B cell (primary cell): ENCODE results near the gene RCOR3. TPM values are rescaled to one million over a fixed set of nuclear protein-coding genes. Genes with fewer than 3 reads are reported as not detected.

Source experiments
- ATAC-seq: fragments of 200-7000 bp; cut with Tn5 transposase; one replicate; pipeline ENCODE4 v1.10.0; 2021; ENCODE audit warnings: low read depth, mild to moderate bottlenecking, moderate number of reproducible peaks, moderate library complexity
- CTCF ChIA-PET: fragments of 350-600 bp; sonication (Branson Sonifier 250); formaldehyde crosslinking; loops from one replicate; lab custom pipeline; 2021; ENCODE audit warnings: antibody characterized with exemption, inconsistent platforms; lab: Charles Lee
- POLR2A ChIA-PET: fragments of 350-600 bp; sonication (Branson Sonifier 250); formaldehyde crosslinking; loops from one replicate; lab custom pipeline; 2021; ENCODE audit warnings: antibody characterized with exemption; lab: Charles Lee
- DNase-seq: peaks from one replicate; pipeline ENCODE4 v3.0.0; 2013
- H2AFZ ChIP-seq: 2 replicates; pipeline ENCODE4 v1.6.1; 2012; ENCODE audit warnings: mild to moderate bottlenecking, low read depth, low read length; ENCODE audit not compliant: insufficient read depth, poor library complexity, severe bottlenecking
- H3K27ac ChIP-seq, 2 donors: 1 replicate in 1 of 2; 2 replicates in 1 of 2; pipeline ENCODE4 v1.5.1; 2012 to 2013; ENCODE audit warnings: low read length in 2 of 2, mild to moderate bottlenecking in 2 of 2, moderate library complexity in 1 of 2
- H3K27me3 ChIP-seq, 4 experiments: fragments of 200-600 bp in 1 of 4; sonication (generic) in 1 of 4; replicated peaks in 1 of 4; 1 replicate in 2 of 4; 2 replicates in 2 of 4; pipeline versions ENCODE4 v1.6.1 to v1.7.0; 2013 to 2016; ENCODE audit warnings: low read length in 3 of 4, mild to moderate bottlenecking in 2 of 4, mixed read lengths in 1 of 4, moderate library complexity in 1 of 4; ENCODE audit not compliant: insufficient read depth in 4 of 4, control insufficient read depth in 3 of 4; ENCODE audit errors: control extremely low read depth in 1 of 4
- H3K36me3 ChIP-seq, 2 experiments: replicated peaks in 1 of 2; 1 replicate in 1 of 2; 2 replicates in 1 of 2; pipeline versions ENCODE4 v1.6.1 to v1.7.1; 2013; ENCODE audit warnings: low read length in 1 of 2; ENCODE audit not compliant: insufficient read depth in 2 of 2, control insufficient read depth in 1 of 2; ENCODE audit errors: control extremely low read depth in 1 of 2, extremely low read depth in 1 of 2
- H3K4me1 ChIP-seq, 2 donors: fragments of 200-600 bp in 1 of 2; sonication (generic) in 1 of 2; 1 replicate in 1 of 2; 2 replicates in 1 of 2; pipeline versions ENCODE4 v1.5.1 to v1.6.1; 2013 to 2017; ENCODE audit warnings: low read length in 2 of 2; ENCODE audit not compliant: control insufficient read depth in 2 of 2, insufficient read depth in 2 of 2
- H3K4me2 ChIP-seq: replicated peaks from 2 replicates; pipeline ENCODE3; 2012; ENCODE audit warnings: mild to moderate bottlenecking, low read depth, low read length; ENCODE audit not compliant: poor library complexity, severe bottlenecking
- H3K4me3 ChIP-seq, 5 experiments: fragments of 200-600 bp in 1 of 5; sonication (generic) in 1 of 5; 1 replicate in 3 of 5; 2 replicates in 2 of 5; pipeline versions ENCODE4 v1.5.1 to v1.7.0; 2011 to 2016; ENCODE audit warnings: low read length in 4 of 5, mild to moderate bottlenecking in 4 of 5, low read depth in 2 of 5, control low read depth in 1 of 5, moderate library complexity in 1 of 5; ENCODE audit not compliant: insufficient read depth in 1 of 5; ENCODE audit errors: control extremely low read depth in 1 of 5, extremely low read depth in 1 of 5
- H3K79me2 ChIP-seq: fragments of 200-600 bp; sonication (generic); one replicate; pipeline ENCODE4 v1.6.0; 2016; ENCODE audit warnings: low read length; ENCODE audit not compliant: control insufficient read depth, insufficient read depth
- H3K9ac ChIP-seq: fragments of 200-600 bp; sonication (generic); 2 replicates; pipeline ENCODE4 v1.6.1; 2017; ENCODE audit warnings: mild to moderate bottlenecking, low read length, moderate library complexity
- H3K9me3 ChIP-seq, 3 donors: one replicate each; pipeline versions ENCODE4 v1.6.1 to v1.7.1; 2013; ENCODE audit warnings: low read length in 2 of 3; ENCODE audit not compliant: control insufficient read depth in 2 of 3, insufficient read depth in 1 of 3; ENCODE audit errors: control extremely low read depth in 1 of 3
- H4K20me1 ChIP-seq: 2 replicates; pipeline ENCODE4 v1.6.0; 2012; ENCODE audit warnings: mild to moderate bottlenecking, low read length; ENCODE audit not compliant: insufficient read depth, control insufficient read depth, poor library complexity, severe bottlenecking
- H3K27ac Mint-ChIP-seq: one replicate; pipeline ENCODE4 v1.8.0; 2021; ENCODE audit warnings: mixed read lengths
- H3K27me3 Mint-ChIP-seq: one replicate; pipeline ENCODE4 v1.8.0; 2021; ENCODE audit warnings: mixed read lengths
- H3K4me1 Mint-ChIP-seq: one replicate; pipeline ENCODE4 v1.8.0; 2021; ENCODE audit warnings: mixed read lengths
- H3K4me3 Mint-ChIP-seq: one replicate; pipeline ENCODE4 v1.8.0; 2021; ENCODE audit warnings: mixed read lengths
- H3K9me3 Mint-ChIP-seq: one replicate; pipeline ENCODE4 v1.8.0; 2022; ENCODE audit warnings: mixed read lengths; ENCODE audit not compliant: insufficient read depth
- CTCF ChIP-seq: fragments of 200-600 bp; IDR thresholded peaks from one replicate; pipeline ENCODE4 v1.8.0; 2022; ENCODE audit warnings: antibody characterized with exemption, mild to moderate bottlenecking
- EZH2 ChIP-seq: IDR thresholded peaks from 2 replicates; pipeline ENCODE4 v1.6.1; 2012; ENCODE audit warnings: borderline replicate concordance, low read depth, mild to moderate bottlenecking, moderate library complexity, low read length; ENCODE audit not compliant: insufficient read depth, poor library complexity, severe bottlenecking
- WGBS: methylation state at CpG from one replicate; pipeline ENCODE4 v1.1.5; 2013; ENCODE audit warnings: missing lambda C conversion rate; ENCODE audit not compliant: insufficient coverage; 5-methylcytosine and 5-hydroxymethylcytosine counted together
- intact Hi-C: fragments of 100-400 bp; cut with micrococcal nuclease; formaldehyde crosslinking; loops from one replicate; pipeline ENCODE4 v1.10.0; 2022
- polyA plus RNA-seq: library from polyadenylated mRNA; depleted of rRNA; stranded (reverse); fragments of >200 nt; gene quantifications from 2 replicates; pipeline ENCODE4 v1.2.3, GENCODE V29; 2012
- total RNA-seq, 2 donors: library from RNA; stranded (reverse); fragments of 120-200 nt in 1 of 2; gene quantifications; 1 replicate in 1 of 2; 2 replicates in 1 of 2; pipeline versions ENCODE4 v1.2.3 to v1.2.4, GENCODE V29; 2013 to 2022

The RCOR3 gene
- total and polyA plus RNA-seq, 2 donors (not counting 1 experiment from before 2014, with no cell fraction given), result 42.7 to 120 TPM

DNA sequence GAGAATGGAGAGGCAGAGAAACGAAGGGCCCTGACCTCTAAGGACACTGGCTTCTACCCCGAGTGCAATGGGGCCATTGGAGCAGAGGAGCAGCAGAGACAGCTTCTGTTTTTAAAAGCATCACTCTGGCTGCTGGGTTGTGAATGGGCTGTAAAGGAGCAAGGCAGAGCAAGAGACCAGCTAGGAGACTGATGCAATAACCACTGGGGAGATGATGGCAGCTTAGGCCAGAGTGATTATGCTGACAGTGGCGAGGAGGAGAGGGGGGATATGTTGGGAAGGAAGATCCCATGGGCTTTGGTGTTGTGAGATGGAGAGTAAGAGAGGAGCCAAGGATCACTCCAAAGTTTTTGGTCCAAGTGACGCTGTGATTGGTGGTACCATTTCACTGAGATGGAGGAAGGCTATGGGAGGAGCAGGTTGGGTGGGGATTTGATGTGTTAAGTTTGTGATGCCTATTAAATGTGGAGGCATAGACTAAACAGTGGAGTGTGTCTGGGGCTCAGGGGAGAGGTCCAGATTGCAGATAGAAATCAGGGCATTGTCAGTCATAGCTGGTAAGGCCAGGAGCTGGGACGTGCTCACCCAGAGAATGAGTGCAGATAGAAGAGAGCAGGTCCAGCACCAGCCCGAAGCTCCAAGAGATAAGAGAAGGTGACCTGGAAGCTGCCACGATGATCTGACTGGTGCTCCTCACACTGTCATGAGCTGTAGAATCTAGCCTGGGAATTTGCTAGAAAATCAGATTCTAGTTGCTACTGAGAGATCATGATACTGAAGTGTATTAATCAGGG, 78.5 kb downstream of the RCOR3 start:
- Histone ChIP-seq H3K27ac (peak overlapping the region; percentile 90 to 92), H3K79me2 (peaks cover 100% of the 10 kb centered on the region), H3K4me3 (peak overlapping the region in 1 of 5 experiments; percentile 54), H2AFZ (no peak overlapping the region), H3K4me2 (peak overlapping the region; percentile 80), H3K9ac (peak overlapping the region; percentile 30), H3K36me3 (peaks cover 0 to 38% of the 10 kb centered on the region in 2 experiments), H3K9me3 (no peaks in the 10 kb centered on the region), H3K27me3 (no peaks in the 10 kb centered on the region), H4K20me1 (peaks cover 47% of the 10 kb centered on the region), H3K4me1 (peaks cover 97 to 98% of the 10 kb centered on the region in 2 donors)
- 83% methylated on average over 6 of the region's 7 CpGs for WGBS
- POLR2A ChIA-PET, result interaction anchor here (1.1 kb wide), 1 partner anchor 10 kb away, joined by 4 read pairs; no protein-coding TSS in a partner anchor
- H3K27me3 Mint-ChIP-seq, result no peaks in the 10 kb centered on the region
- peaks cover 90% of the 10 kb centered on the region for H3K4me1 Mint-ChIP-seq
- ATAC-seq, result no peak
- no peak for DNase-seq
- intact Hi-C loops, result loop anchor here (2.0 to 10.0 kb wide), 3 partner anchors 15 to 993 kb away; no protein-coding TSS in a partner anchor
- CTCF ChIA-PET, result interaction anchor here (3.1 to 18.7 kb wide), 2 partner anchors 10 to 18 kb away, joined by 13 to 333 read pairs; partner anchors contain the start of gene TRAF5
- TF ChIP-seq EZH2 (no peak), CTCF (no peak)
- peak overlapping the region; percentile 84 for H3K27ac Mint-ChIP-seq
- H3K9me3 Mint-ChIP-seq, result no peaks in the 10 kb centered on the region
- H3K4me3 Mint-ChIP-seq, result peak overlapping the region; percentile 62
